Kidney (tissue), 14 donors: Measurements from ENCODE around the gene C1QTNF4. TPM values are rescaled to one million over a fixed set of nuclear protein-coding genes. Genes with fewer than 3 reads are reported as not detected.

ENCODE experiments used
- DNase-seq, 5 donors: peaks; one replicate each; pipeline ENCODE4 v3.0.0-alpha.2; 2013 to 2020
- FAIRE-seq: peaks from 2 replicates; lab custom pipeline; 2012; peaks lifted over from hg19 to GRCh38; lab: Jason Lieb, UNC
- H3K27ac ChIP-seq, 2 donors: one replicate each; pipeline ENCODE4 v1.7.0; 2013; ENCODE audit warnings: low read depth in 2 of 2, low read length in 2 of 2, inconsistent platforms in 1 of 2
- H3K27me3 ChIP-seq: one replicate; pipeline ENCODE4 v1.7.1; 2013; ENCODE audit warnings: low read length, inconsistent platforms; ENCODE audit not compliant: control insufficient read depth, insufficient read depth
- H3K36me3 ChIP-seq, 3 donors: one replicate each; pipeline versions ENCODE4 v1.7.0 to v1.7.1; 2013; ENCODE audit warnings: low read length in 3 of 3, control low read depth in 1 of 3, inconsistent platforms in 1 of 3; ENCODE audit not compliant: insufficient read depth in 3 of 3, control insufficient read depth in 2 of 3
- H3K4me1 ChIP-seq, 3 donors: one replicate each; pipeline versions ENCODE4 v1.7.0 to v1.7.1; 2013; ENCODE audit warnings: low read length in 3 of 3, inconsistent platforms in 1 of 3, low read depth in 1 of 3; ENCODE audit not compliant: control insufficient read depth in 2 of 3, insufficient read depth in 2 of 3
- H3K4me3 ChIP-seq, 3 donors: one replicate each; pipeline versions ENCODE4 v1.7.0 to v1.8.1; 2013; ENCODE audit warnings: low read length in 3 of 3, control low read depth in 1 of 3, inconsistent platforms in 1 of 3
- H3K9ac ChIP-seq, 3 donors: one replicate each; pipeline versions ENCODE4 v1.7.0 to v1.7.1; 2013; ENCODE audit warnings: low read length in 3 of 3, control low read depth in 1 of 3, inconsistent platforms in 1 of 3
- H3K9me3 ChIP-seq, 3 donors: one replicate each; pipeline versions ENCODE4 v1.7.0 to v1.7.1; 2013; ENCODE audit warnings: low read length in 3 of 3, control low read depth in 1 of 3, inconsistent platforms in 1 of 3; ENCODE audit not compliant: control insufficient read depth in 2 of 3, insufficient read depth in 1 of 3
- intact Hi-C: fragments of 100-400 bp; cut with DNase I; formaldehyde crosslinking; loops from one replicate; pipeline ENCODE4 v1.11.1; 2022
- polyA plus RNA-seq: library from polyadenylated mRNA; stranded (reverse); fragments of 350-450 nt; fragmentation: Illumina TruSeq; extraction: RNeasy Lipid Tissue Mini Kit (QIAGEN cat#74804); gene quantifications from one replicate; pipeline ENCODE4 v1.2.3, GENCODE V29; 2014; ENCODE audit warnings: low read depth, low replicate concordance; ENCODE audit not compliant: insufficient read depth
- total RNA-seq: library from RNA; stranded (reverse); fragmentation: NEBNext Ultra II Directional; extraction: Animal tissue kit (Norgen Biotek cat#: 25700); gene quantifications from one replicate; pipeline ENCODE4 v1.2.1, GENCODE V29; 2021
- TF ChIP-seq, protein P1 (sequence below): IDR thresholded peaks from 3 replicates; pipeline ENCODE4 v1.5.1; 2012; ENCODE audit warnings: mild to moderate bottlenecking, moderate library complexity, borderline replicate concordance; ENCODE audit not compliant: insufficient read depth; ENCODE audit errors: extremely low read depth
- donor health status: control.
- donor health status: control.
- donor health status: control.
- donor health status: control.
- donor health status: control.
- donor health status: DM: yes; HTN: yes; CAD: no.
- donor health status: Normal renal cell carcinoma (clear cell type).

C1QTNF4 gene
- total and polyA plus RNA-seq, 2 donors from 2014 or later, result 0.25 to 0.62 TPM

DNA sequence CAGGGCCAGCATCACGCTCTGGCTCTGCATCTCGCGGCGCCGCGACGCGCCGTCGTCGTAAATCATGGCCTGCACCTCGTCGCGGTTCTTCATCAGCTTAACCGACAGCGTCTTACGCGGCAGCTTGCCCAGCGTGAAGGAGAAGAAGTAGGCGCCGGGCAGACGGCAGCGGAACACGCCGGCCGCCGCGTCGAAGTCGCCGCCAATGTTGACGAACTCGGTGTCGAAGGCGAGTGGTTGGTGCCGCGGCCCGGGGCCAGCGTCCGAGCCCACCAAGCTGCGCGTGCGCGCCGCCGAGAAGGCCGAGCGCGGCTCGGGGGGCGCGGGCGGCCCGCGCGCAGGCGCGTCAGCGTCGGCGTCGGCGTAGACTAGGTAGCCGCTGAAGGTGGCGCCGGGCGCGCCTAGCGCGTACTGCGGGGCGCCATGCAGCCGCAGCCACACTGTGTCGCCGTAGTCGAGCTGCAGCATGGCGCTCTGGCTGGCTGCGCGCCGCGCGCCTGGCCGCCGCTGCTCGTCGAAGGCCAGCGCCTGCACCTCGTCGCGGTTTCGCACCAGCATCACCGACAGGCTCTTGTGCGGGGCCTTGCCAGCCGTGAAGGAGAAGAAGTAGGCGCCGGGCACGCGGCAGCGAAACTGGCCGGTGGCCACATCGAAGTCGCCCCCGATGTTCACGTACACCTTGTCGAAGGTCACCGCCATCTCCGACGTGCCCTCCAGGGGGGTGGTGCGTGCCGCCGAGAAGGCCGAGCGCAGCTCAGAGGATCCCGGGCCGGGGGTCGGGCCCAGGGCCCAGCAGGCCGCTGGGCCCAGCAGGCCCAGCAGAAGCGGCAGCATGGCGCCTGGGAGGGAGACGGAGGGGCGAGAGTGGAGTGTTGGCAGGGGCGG is 4.0 kb downstream of the C1QTNF4 start:
- TF ChIP-seq, protein P1, sequence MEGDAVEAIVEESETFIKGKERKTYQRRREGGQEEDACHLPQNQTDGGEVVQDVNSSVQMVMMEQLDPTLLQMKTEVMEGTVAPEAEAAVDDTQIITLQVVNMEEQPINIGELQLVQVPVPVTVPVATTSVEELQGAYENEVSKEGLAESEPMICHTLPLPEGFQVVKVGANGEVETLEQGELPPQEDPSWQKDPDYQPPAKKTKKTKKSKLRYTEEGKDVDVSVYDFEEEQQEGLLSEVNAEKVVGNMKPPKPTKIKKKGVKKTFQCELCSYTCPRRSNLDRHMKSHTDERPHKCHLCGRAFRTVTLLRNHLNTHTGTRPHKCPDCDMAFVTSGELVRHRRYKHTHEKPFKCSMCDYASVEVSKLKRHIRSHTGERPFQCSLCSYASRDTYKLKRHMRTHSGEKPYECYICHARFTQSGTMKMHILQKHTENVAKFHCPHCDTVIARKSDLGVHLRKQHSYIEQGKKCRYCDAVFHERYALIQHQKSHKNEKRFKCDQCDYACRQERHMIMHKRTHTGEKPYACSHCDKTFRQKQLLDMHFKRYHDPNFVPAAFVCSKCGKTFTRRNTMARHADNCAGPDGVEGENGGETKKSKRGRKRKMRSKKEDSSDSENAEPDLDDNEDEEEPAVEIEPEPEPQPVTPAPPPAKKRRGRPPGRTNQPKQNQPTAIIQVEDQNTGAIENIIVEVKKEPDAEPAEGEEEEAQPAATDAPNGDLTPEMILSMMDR, result no peak
- no peaks in the 10 kb centered on the region for H3K36me3 ChIP-seq
- peaks cover 3% of the 10 kb centered on the region for H3K27me3 ChIP-seq
- H3K9ac ChIP-seq, result peak overlapping the region in 1 of 3 donors; percentile 20
- H3K27ac ChIP-seq, result no peak overlapping the region
- H3K4me1 ChIP-seq, result peaks cover 0 to 2% (median 0%) of the 10 kb centered on the region in 3 donors
- no peaks in the 10 kb centered on the region for H3K9me3 ChIP-seq
- intact Hi-C loops, result no loop called here
- peak overlapping the region in 2 of 3 donors; percentile 32 to 58 for H3K4me3 ChIP-seq
- no peak for FAIRE-seq
- DNase-seq, result peak; percentile 67 to 86 (median 70)

DNA sequence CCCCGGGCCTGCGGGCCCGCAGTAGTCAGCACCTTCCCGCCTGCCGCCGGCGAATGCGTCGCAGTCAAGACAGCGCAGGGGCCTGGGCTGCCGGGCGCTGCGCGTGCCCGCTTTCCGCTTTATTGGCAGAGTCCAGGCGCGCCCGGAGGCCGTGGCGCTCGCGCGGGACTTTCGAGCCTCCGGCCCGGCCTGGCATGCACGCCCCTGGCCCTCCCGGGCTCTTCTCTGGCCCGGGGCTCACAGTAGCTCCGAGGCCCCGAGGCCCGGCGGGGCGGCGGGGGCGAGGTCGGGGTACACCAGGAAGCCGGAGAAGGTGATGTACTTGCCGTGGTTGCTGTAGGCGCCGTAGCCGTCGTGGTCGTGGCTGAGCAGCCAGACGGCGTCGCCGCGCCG is 4.6 kb downstream of the C1QTNF4 start:
- TF ChIP-seq, protein P1, result no peak
- no peak overlapping the region for H3K27ac ChIP-seq
- no peaks in the 10 kb centered on the region for H3K9me3 ChIP-seq
- FAIRE-seq (no peak), DNase-seq (peak in 4 of 5 donors; percentile 59 to 70 (median 66))
- no peaks in the 10 kb centered on the region for H3K36me3 ChIP-seq
- peak overlapping the region in 2 of 3 donors; percentile 32 to 58 for H3K4me3 ChIP-seq
- H3K4me1 ChIP-seq, result peaks cover 0 to 2% (median 0%) of the 10 kb centered on the region in 3 donors
- intact Hi-C loops, result no loop called here
- H3K9ac ChIP-seq, result peak overlapping the region in 1 of 3 donors; percentile 20
- peaks cover 3% of the 10 kb centered on the region for H3K27me3 ChIP-seq

DNA sequence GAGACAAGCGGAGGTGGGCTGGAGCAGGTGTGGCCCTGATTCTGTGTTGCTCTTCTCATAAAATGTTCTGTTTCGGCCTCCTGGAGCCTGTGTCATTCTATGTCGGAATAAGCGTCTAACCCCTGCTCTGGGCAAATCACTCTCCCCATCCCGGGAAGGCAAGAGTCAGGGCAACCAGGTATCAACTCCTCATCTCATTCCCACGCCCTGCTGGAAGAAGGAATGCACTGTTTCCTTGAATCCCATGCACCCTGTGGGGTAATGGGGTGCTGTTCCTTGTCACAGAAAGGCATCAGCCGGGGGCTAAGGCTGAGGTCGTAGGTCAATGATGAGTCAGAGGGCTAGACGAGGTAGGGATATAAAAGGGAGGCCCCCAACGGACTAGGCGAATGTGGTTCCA is 5.1 kb downstream of the C1QTNF4 start:
- no peaks in the 10 kb centered on the region for H3K9me3 ChIP-seq
- DNase-seq, result no peak
- H3K36me3 ChIP-seq, result peaks cover 0 to 3% (median 3%) of the 10 kb centered on the region in 3 donors
- TF ChIP-seq, protein P1, result no peak
- H3K27ac ChIP-seq, result no peak overlapping the region
- H3K27me3 ChIP-seq, result peaks cover 3% of the 10 kb centered on the region
- peak overlapping the region in 1 of 3 donors; percentile 32 for H3K4me3 ChIP-seq
- no peak for FAIRE-seq
- intact Hi-C loops, result no loop called here
- no peak overlapping the region for H3K9ac ChIP-seq
- H3K4me1 ChIP-seq, result peaks cover 0 to 2% (median 0%) of the 10 kb centered on the region in 3 donors
